HT-29 (cell line): ENCODE results near the gene STK11. TPM values are rescaled to one million over a fixed set of nuclear protein-coding genes. Genes with fewer than 3 reads are reported as not detected.
A peak's percentile ranks its signal among the peaks of the same experiment; 100 is the strongest.

Experiments
- DNase-seq: peaks from one replicate; pipeline ENCODE4 v3.0.0-alpha.2; 2015; ENCODE audit warnings: low spot score
- total RNA-seq: library from RNA; depleted of rRNA; stranded (reverse); fragments of >200 nt; shearing (Covaris generic); gene quantifications from 2 replicates; pipeline ENCODE4 v1.2.3, GENCODE V29; 2014; rRNA removed

Gene STK11
- total RNA-seq, 1 experiment from 2014 or later: 101 TPM

DNA sequence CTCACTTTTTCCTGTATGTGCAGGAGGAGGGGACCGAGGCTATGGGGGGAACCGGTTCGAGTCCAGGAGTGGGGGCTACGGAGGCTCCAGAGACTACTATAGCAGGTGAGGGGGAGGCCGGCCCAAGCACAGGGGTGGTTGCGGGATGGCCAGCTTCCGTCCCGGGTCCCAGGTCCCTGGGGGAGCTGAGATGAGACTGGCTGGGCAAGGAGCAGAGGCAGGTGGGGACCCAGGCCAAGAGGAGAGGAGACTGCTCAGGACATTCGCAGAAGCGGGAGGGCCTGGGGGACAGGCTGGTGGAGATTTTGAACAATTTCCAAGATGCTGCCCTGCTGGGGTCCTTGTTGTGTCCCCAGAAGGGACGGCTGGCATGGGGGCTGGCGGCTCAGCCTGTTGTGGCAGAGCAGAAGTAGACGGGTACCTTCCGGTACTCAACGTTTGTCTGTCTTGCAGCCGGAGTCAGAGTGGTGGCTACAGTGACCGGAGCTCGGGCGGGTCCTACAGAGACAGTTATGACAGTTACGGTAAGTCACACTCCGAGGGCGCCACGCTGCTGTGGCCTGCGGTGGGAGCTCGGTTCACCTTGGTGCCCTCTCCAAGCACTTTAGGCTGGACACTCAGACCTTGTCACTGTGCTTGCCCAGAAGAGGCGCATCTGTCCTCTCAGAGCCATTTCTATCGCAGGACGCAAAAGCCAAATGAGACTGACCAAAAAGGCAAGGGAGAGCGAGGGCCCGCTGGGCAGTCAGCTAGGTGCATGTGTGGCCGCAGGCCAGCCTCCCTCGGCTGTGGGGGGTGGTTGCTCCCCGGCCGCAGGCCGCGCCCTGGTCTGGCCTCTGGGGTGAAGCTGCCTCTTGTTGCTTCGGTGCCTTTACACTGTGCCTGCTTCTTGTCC lies 66.2 kb downstream of the STK11 start:
- no peak for DNase-seq

DNA sequence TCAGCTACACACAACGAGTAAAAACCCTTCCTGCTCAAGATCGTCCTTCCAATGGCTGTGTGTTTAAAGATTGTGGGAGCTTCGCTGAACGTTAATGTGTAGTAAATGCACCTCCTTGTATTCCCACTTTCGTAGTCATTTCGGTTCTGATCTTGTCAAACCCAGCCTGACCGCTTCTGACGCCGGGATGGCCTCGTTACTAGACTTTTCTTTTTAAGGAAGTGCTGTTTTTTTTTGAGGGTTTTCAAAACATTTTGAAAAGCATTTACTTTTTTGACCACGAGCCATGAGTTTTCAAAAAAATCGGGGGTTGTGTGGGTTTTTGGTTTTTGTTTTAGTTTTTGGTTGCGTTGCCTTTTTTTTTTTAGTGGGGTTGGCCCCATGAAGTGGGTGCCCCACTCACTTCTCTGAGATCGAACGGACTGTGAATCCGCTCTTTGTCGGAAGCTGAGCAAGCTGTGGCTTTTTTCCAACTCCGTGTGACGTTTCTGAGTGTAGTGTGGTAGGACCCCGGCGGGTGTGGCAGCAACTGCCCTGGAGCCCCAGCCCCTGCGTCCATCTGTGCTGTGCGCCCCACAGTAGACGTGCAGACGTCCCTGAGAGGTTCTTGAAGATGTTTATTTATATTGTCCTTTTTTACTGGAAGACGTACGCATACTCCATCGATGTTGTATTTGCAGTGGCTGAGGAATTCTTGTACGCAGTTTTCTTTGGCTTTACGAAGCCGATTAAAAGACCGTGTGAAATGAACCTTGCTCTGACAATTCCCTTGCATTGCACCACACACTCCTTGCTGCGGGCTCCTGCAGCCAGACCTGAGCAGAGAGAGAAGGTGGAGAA lies 67.1 kb downstream of the STK11 start:
- no peak for DNase-seq

GRCh38 chr19:1273263-1274041 lies 67.9 kb downstream of the STK11 start:
- DNase-seq: no peak

DNA sequence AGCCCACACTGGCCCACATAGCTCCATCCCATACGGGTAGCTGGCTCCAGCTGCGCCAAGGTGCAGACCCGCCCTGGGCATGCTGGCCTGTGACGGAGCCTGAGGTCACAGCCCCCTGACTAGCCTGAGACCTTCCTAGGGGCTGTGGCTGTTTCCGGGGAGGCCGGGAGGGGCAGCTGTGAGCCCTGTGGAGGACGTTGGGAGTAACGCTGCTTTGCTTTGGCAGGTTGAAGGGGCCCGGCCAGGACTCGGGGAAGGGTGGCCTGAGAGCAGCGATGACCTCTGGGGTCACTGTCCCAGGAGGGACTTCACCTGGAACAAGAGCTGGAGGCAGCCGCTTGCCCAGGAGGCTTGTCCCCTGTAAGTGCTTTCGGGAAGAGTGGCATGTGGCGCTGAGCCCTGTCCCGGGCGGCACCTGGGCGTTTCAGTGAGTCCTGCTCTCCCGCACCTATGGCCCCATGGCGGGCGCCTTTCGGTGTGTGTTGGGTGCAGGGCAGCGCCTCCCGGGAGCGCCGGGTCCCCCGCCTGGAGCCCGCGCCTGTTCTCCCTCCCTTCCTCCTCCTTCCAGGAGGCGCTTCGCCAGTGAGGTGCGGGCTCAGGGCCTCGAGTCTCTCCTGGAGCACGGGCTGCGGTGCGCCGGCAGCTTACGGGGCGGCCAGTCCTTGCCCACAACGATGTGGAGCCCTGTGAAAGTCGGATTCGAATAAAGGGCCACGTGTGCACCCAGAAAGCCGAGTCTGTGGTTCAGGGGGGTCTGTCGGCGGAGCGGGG lies 68.7 kb downstream of the STK11 start:
- no peak for DNase-seq

- no peak for DNase-seq
These were observed 69.3 kb downstream of the STK11 start for GRCh38 chr19:1274852-1275259.

DNA sequence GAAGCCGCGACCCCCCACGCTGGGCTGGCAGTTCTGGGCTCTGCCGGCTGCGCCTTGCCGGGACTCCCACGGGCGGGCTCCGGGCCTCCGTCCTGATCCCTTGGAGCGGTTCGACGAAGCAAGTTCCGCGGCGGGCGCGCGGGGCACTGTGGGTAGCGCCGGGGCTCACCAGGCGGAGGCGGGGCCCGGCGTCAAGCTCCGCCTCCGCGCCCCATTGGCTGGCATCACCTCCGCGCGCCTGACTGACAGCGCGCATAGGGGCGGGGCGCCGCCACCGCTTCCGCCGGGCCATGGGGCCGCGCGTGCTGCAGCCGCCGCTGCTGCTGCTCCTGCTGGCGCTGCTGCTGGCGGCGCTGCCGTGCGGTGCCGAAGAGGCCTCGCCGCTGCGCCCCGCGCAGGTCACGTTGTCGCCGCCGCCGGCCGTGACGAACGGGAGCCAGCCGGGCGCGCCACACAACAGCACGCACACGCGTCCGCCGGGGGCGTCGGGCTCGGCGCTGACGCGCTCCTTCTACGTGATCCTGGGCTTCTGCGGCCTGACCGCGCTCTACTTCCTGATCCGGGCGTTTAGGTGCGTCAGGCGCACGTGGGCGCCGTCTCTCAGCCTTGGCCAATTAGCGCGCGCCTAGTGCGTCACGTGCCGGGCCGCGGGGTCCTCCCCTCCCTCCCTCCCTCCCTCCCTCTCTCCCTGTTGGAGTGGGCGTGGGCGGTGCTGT lies 69.8 kb downstream of the STK11 start, which contains the start of gene FAM174C:
FAM174C (plus strand) TSS at position 271 of the 716 bp plus-strand sequence; CDS start at position 291, 20 bp downstream.
- DNase-seq: peak; percentile 93

DNA sequence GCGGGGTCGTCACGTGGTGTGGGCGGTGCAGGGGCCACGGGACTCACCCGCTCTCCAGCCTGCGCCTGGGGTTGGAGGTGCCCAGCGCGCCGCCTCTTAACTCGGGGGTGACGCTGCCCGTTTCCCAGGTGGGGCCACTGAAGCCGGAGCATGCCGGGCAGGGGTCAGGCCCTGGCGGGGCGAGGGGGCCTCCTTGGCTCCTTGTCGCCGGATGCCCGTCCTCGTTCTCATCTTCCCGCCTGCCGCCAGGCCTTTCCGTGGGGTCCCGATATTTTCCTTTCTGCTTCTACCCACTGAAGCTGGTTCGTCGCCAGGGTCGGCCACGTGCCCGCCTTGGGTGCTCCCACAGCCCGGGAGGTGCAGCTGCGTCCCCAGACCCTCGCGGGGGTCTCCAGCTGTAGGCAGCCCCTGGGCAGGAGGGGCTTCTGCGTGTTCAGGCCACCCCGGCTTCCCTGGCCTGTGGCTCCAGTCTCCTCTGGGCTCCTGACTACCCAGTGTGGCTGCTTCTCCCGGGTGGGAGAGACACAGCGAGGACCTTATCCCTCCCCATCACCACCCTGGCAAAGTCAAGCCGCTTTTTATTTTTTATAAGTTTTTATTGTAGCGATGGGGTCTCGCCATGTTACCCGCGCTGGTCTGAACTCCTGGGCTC lies 70.5 kb downstream of the STK11 start:
- no peak for DNase-seq

GRCh38 chr19:1276628-1277022 lies 71.0 kb downstream of the STK11 start:
- DNase-seq: no peak

DNA sequence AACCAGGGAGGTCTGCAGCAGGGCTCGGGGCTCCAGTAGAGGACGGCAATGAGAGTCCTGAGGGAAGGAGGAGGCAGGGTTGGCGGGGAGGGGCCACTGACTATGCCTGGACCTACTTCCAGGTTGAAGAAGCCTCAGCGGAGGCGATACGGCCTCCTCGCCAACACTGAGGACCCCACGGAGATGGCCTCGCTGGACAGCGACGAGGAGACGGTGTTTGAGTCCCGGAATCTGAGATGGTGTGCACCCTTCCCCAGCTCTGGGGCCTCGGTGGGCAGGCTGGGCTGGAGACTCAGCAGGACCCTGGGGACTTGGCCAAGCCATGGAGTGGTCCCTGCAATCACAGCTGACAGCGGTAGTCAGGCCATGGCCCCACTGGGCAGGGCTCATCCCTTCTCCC lies 71.5 kb downstream of the STK11 start:
- DNase-seq: no peak

Other genes starting within 250 kb of the STK11 start
- gene WDR18, start 221.4 kb upstream of the STK11 start, total RNA-seq: 172 and 186 TPM in 2 replicates
- gene GRIN3B, start 205.4 kb upstream of the STK11 start, total RNA-seq: not detected in 2 replicates
- gene TMEM259, start 184.7 kb upstream of the STK11 start, total RNA-seq: 236 and 253 TPM in 2 replicates
- not detected in 2 replicates for gene RNU6-2, start 184.3 kb upstream of the STK11 start, total RNA-seq
- gene CNN2, start 179.2 kb upstream of the STK11 start, total RNA-seq: 265 and 298 TPM in 2 replicates
- 56.9 and 76.3 TPM in 2 replicates for gene ABCA7, start 165.7 kb upstream of the STK11 start, total RNA-seq
- 93.3 and 102 TPM in 2 replicates for gene ARHGAP45, start 138.6 kb upstream of the STK11 start, total RNA-seq
- gene POLR2E, start 110.4 kb upstream of the STK11 start, total RNA-seq: 394 and 395 TPM in 2 replicates
- gene GPX4, start 101.8 kb upstream of the STK11 start, total RNA-seq: 1,102 and 1,117 TPM in 2 replicates
- gene SBNO2, start 31.5 kb upstream of the STK11 start, total RNA-seq: 49.6 and 50.5 TPM in 2 replicates
- gene CBARP, start 32.2 kb downstream of the STK11 start, total RNA-seq: 2.4 and 3.9 TPM in 2 replicates
- 142 and 159 TPM in 2 replicates for gene ATP5F1D, start 36.0 kb downstream of the STK11 start, total RNA-seq
- gene MIDN, start 42.8 kb downstream of the STK11 start, total RNA-seq: 32.5 and 38.6 TPM in 2 replicates
- 72.3 and 72.7 TPM in 2 replicates for gene CIRBP, start 63.6 kb downstream of the STK11 start, total RNA-seq
- gene FAM174C, start 69.8 kb downstream of the STK11 start, total RNA-seq: 156 and 183 TPM in 2 replicates
- 43.6 and 48.5 TPM in 2 replicates for gene EFNA2, start 80.1 kb downstream of the STK11 start, total RNA-seq
- gene NDUFS7, start 178.1 kb downstream of the STK11 start, total RNA-seq: 133 and 170 TPM in 2 replicates
- gene GAMT, start 195.8 kb downstream of the STK11 start, total RNA-seq: 0.26 and 0.97 TPM in 2 replicates
- 223 and 234 TPM in 2 replicates for gene DAZAP1, start 201.8 kb downstream of the STK11 start, total RNA-seq
- 2,135 and 2,483 TPM in 2 replicates for gene RPS15, start 232.6 kb downstream of the STK11 start, total RNA-seq
- 0.16 and 0.43 TPM in 2 replicates for gene APC2, start 244.3 kb downstream of the STK11 start, total RNA-seq